HPDE6-E6E7 (cell line): ENCODE data around the gene DAPK1.

ENCODE experiments used
- DNase-seq: peaks from one replicate; pipeline ENCODE4 v3.0.0; 2011; ENCODE audit warnings: missing footprints; ENCODE audit errors: extremely low spot score

Gene DAPK1

DNA sequence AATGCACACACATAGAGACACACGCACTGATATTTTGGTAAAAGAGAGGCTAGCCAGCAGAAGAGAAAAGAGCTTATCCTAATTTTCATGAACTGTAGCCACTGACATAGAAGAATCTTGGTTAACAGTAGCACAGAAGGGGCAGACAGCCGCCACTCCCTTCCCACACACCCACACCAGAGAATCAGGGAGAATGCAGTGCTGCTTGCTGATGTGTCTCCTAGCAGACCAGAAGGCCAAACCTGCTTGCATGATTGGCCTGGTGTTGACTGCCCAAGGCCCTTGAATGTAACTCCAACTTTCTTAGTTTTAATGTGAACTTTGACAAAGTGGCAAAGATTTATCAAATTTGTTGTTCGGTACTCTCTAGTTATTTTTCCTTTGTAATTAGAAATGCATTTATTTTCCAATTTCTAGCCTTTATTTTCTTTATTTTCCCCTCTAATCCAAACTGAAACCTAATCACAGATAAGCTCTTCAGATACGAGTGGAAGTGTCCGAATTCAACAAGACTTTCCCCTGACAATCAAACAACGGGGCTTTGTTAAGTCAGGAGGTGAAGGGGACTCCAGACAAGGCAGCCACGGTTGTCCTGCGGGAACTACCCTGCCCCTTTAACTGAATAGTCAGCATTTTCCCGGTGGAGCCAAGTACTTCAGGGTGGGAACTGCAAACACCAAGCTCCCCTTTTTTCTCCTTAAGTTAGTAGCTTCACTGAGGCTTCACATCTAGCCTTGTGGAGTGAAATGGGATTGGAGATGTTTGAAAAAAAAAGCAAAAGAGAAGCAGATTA is 146.3 kb downstream of the DAPK1 start:
- DNase-seq = no peak

DNA sequence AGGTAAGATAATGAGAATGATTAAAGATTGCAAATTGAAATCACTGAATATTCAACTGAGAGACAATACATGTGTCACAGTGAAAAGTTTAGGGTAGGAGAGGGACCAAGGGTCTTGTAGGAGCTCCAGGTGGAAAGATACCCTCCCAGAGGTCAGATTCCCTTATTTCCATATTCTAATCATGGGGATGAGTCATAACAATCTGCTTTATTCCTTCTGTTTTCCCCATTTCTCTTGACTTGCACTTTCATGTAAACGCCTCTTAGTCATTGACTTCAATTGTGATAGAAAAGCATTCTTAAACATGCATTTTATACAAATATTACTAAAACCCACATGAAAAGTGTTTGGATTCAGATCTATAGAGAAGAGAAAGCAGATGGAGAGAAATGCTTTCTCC is 147.0 kb downstream of the DAPK1 start:
- DNase-seq = no peak

DNA sequence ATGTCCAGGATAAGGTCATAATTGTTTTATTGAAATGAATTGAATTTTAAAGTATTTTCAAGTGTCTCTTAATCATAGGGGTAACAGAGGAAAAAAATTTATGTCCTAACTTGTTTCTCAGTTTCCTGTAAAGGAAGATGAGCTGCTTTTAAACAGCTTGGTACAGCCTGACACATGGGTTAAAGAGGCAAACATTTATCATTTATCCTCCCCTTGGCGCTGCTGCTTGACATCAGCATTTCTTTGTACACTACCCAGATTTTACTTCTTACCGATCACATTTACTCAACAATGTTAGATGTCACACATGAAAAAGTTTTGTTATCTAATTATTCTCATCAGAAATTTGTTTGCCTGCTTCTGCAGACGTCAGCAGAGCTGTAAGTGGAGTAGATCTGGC is 148.9 kb downstream of the DAPK1 start:
- DNase-seq = no peak

DNA sequence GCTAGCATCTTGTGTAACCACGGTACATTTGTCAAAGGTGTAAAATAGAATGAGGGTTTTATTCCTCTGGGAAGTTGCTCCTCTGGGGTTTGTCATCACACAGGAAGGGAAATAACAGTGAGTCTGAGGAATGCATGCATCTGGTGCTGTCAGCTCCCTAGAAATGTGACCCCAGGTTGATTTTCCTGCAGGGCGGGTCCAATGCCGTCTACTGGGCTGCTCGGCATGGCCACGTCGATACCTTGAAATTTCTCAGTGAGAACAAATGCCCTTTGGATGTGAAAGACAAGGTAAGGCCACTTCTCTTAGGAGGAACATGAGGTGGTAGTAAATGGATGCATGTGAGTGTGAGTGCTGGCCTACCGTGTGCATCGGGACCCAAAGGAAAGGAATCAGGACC is 149.4 kb downstream of the DAPK1 start:
- no peak for DNase-seq

DNA sequence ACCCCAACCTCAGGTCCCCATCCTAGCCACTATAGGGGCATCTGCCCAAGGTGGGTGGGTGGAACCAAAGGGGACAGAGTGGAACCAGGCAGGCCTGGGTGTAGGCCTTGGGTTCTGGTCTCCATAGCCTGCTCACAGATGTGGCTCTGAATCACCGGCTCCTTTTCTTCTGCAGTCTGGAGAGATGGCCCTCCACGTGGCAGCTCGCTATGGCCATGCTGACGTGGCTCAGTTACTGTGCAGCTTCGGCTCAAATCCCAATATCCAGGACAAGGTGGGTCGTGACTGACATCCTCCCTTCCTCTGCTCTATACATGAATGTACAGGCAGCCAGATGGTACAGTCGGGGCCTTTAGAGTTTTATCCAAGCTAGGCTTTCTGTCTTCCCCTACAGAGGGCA is 150.9 kb downstream of the DAPK1 start:
- DNase-seq = no peak

DNA sequence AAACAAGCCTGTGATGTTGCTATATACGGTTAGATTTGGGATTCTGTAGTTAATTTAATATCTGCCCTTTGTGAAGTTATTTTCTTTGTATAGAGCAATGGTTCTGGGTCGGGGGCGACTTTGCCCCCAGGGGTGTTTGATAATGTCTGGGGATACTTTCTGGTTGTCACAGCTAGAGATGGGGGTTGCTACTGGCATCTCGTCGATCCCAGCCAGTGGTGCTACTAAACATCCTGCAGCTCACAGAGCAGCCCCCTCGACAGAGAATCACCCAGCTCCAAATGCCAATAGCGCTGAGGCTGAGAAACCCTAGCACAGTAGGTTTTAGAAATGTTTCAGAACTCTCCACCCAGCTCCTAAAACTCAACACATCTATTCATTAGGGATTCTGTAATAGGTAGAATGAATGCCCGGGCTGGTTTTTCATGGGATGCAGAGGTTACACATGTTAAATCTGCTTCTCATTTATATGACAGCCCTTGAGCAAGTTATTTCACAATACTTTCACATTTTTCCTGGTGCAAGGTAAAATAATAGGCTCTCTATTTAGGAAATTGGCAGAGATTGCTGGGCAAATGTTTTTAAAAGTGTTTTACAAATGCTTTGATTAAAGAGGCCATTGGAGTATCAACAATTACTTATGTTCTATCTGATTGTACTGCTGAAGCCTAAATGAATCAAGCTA is 153.1 kb downstream of the DAPK1 start:
- DNase-seq = no peak

DNA sequence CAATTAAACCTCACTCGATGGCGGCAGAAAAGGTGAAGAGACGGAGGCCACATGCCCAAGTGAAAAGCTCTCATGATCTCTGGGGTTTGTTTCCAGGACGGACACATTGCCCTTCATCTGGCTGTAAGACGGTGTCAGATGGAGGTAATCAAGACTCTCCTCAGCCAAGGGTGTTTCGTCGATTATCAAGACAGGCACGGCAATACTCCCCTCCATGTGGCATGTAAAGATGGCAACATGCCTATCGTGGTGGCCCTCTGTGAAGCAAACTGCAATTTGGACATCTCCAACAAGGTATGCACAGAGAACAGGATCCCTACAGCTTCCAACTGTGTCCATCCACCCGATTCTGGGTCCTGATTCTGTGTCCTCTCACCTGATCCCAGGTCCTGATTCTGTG is 153.8 kb downstream of the DAPK1 start:
- DNase-seq = no peak

DNA sequence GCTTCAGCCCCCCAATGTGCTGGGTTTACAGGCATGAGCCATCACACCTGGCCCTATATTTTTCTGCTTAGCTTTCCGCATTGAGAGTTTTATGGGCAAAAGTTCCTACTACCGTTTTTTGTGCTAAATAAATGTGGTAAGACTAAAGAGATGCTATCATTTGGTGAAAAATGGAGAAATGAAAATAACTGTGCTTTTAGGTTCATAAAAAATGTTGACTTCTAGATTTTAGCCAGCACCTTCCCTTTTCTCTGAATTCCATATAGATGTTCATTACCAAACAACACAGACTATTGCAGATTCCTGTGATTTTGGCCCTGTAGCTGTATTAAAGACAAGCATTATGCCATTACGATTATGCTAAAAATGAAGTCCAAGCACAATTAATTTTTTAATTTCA is 156.3 kb downstream of the DAPK1 start:
- no peak for DNase-seq

DNA sequence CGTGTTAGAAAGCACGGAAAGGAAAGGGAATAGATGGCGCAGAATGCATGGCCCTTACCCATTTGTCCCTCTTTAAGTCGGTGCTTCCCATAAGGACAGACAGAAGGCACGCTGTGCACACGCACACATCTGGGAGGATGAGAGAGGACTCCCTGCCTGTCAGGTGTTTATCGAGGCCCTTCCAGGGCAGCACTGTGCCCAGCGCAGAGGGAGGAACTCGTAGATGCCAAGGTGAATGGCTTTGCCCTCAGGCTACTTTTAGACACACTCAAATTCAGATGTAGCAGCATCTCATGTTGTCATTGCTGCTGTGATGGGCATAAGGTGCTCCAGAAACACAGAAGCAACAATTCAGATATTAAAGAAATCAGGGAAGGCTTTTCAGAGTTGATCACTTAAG is 158.1 kb downstream of the DAPK1 start:
- no peak for DNase-seq

DNA sequence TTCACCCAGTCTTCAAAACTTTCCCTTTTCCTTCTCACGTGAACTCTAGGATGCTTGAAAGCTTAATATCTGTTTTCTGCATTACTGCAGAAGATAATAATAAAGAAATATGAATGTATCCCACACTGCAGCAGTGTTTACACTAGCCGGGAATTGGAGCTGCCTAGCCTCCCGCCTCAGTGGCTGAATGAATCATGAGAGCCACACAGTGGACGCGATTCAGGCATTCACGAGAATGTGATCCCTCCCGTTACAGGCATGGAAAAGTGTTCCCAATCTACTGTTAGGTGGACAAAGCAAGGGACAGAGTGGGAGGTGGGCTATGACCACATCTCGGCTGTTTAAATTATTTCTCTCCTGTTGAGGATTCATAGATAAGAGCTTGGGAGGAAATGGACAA is 158.8 kb downstream of the DAPK1 start:
- DNase-seq = no peak

DNA sequence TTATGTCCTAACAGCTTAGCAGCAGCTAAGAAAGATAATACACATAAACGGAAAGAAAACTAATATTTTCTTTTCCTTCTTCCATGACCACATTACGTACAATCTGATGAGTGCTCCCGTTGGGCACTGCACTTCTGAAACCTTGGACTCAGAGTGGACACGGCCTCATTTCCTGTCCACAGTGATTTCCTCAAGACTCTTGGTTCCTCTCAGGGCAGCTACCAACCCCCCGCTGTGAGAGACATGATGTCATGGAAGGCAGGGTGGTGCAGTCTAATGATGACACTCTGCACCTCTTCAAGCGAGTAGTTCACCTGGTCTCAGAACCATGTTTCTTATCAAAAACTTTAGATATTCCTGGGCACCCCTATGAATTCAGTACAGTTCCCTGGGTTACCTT is 159.5 kb downstream of the DAPK1 start:
- DNase-seq = no peak

DNA sequence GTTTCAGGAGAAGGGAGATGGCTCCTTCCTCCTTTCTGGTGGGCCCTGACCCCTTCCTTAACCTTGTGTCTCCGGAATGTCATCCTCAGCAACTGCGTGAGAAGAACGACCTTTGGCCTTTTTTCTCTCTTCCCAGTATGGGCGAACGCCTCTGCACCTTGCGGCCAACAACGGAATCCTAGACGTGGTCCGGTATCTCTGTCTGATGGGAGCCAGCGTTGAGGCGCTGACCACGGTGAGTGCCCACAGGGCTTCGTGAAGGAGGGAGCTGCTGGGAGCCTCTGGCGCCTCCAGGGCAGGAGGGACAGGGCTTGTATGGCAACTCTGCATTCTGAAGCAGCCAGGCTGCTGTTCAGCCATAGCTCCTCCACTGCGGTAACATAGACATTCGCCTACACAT is 160.2 kb downstream of the DAPK1 start:
- no peak for DNase-seq

DNA sequence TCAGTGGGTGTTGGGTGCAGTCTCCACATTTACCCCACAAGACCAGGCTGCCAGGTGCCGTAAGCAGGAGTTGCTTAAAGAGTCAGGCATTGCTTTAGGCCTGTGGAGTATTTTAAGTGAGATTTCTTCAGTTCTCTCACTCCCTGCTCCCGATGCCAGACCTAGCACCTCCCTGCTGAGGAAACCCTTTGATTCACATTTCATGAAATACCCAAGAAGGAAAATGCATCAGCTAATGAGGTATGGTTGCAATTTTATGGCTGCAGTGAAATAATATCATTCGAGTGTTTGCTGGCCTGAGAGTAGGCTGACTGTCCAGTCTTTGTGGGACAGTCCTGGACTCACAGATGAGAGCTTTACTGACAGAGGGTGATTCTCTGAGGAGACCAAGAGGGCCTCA is 160.8 kb downstream of the DAPK1 start:
- DNase-seq = no peak

DNA sequence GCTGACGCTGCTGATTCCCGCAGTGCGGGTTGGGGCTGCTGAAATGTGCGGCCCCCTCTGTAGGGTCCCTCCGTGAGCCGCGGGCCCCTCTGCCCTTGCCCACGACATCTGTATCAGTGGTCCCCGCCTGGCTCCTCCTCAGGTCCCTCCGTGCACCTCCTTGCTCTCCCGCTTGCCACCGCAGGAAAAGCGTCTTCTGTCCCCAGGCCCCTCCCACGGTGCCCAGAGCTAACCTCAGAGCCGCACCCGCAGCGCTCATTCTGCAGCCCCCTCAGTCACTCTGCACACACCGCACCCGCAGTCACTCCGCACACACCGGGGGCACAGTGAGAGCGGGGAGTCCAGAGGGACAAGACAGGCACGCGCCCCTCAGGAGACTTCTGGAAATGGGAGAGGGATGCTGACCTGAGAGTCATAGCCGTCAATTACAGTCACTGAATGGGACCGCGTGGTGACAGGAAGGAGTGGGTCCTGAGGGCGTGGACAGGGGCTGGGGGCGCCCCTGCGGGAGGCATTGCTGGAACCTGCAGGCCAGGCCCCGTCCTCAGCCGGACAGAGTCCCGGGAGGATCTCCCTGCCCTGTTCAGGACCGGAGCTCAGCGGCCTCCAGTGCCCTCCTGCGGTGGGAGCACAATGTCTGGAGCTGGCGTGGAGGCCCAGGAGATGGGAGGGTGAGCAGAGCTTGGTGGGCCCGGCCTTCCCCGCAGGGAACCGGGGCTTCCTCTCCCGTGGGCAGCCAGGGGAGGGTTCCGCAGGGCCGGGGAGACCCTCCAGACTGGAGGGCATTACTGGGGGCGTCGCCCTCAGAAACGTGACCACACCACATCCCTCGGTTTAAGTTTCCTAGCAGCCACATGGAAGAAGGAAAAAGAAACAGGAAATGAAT is 162.1 kb downstream of the DAPK1 start:
- DNase-seq = no peak

DNA sequence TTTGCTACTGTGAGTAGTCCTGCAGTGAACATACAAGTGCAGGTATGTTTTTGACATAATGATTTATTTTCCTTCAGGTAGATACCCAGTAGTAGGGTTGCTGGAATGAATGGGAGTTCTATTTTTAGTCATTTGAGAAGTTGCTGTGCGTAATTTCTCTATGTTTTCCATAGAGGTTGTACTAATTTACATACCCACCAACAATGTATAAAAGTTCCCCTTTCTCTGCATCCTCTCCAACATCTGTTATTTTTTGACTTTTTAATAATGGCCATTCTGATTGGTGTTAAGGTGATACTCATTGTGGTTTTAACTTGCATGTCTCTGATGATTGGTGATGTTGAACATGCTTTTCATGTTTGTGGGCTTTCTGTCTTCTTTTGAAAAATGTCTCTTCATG is 163.6 kb downstream of the DAPK1 start:
- DNase-seq = no peak

DNA sequence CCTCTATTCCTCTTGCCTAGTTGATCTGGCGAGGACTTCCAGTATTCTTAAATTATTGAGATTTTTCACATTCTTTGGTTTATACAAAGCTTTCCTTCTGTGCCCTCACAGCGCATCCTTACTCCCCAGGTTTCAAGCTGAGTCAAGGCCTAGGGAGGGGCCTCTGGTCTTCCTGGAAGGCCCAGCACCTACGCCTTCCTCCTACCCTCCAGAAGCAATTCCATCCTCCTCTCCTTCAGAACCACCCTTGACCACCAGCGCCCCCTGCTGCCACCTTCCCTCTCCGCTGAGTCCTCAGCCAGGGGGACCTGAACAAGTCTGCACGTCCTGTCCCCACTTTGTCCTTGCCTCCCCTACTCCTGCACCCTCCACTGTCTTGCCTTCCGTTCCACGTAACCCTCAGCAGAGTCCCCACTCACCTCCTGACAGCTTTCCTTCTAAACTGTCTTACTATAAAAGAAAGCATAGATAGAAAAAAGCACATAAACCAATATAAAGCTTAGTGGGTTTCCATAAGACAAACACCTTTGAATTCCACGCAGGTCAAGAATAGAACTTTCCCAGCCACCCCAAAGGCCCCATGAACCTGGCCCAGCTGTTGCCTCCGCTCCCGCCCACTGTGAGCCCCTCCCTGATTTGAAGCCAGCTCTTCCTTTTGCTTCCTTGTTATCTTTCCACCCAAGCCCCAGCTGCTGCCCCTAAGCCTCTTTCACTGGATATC is 165.3 kb downstream of the DAPK1 start:
- peak; percentile 77 for DNase-seq

DNA sequence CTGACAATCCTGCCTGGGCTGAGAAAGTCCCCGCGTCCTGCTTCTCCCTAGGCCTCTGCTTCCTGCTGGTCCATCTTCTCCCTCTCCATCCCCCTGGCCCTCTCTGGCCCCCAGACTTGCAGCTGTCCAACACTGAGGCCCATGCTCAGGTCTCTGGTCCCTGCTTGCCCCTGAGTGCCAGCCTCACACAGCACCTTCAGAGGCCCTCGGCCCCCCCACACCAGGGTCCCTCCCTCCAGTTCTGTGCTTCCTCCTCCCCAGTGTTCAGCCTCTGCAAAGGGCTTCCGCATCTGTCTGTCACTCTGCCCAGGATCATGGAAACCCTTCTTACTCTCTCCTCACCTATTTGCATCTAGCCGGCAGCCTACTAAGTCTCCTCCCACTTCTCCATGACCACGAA is 165.9 kb downstream of the DAPK1 start:
- DNase-seq = no peak

DNA sequence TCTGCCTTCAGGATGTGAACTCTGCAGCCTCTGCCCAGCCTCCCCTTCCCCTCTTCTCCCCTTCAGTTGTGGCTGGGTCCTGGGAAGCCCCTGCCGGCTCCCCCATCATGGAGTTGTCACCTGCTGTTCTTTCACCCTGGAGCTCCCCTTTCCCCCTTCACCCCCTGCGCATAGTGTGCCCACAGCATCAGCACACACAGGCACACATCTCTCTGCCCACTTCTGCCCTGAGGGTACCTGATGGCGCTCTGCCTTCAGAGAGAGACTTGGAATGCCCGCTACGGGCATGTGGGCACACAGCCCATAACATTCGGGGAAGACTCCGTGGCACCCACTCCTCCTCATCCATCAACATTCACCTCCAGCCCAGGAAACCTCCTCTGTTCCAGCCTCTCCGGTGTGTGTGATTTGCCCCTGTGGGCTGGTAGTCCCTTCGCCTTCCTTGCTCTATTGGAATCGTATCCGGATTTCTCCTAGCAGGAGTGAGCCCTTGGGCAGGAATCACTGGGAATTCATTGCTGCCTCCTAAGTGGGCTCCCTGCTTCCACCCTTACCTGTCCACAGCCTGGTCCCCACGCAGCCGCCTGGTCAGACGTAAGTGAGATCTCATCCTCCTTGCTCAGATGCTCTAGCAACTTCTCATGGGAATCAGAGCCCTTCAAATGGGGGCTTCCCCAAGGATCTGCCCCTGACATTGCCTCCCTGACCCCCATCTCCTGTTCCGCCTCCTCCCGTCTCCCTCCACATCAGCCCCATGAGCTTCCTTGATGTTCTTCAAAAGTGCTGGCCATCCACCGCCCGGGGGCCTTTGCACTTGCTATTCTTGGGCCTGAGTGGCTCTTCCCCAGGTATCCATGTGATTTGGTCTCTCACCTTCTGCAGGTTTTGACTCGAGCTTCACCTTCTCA is 166.7 kb downstream of the DAPK1 start:
- no peak for DNase-seq

DNA sequence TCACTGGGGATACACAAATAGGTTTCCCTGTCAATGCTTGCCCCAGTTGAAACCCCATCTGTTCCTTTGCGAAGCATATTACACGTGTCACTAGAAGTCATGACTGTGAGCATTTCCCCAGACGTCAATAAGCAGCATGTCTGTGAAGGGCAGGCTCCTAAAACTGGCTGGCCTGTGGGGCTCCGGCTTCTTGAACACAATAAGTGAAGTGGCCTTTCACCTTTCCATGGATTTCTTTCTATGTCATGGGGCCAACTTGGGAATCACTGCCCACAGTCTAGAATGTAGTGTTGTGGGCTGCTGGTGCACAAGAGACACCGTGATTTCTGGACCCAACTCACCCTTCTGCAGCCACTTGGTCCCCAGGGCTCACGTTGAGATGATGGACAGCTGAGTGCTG is 167.8 kb downstream of the DAPK1 start:
- no peak for DNase-seq

DNA sequence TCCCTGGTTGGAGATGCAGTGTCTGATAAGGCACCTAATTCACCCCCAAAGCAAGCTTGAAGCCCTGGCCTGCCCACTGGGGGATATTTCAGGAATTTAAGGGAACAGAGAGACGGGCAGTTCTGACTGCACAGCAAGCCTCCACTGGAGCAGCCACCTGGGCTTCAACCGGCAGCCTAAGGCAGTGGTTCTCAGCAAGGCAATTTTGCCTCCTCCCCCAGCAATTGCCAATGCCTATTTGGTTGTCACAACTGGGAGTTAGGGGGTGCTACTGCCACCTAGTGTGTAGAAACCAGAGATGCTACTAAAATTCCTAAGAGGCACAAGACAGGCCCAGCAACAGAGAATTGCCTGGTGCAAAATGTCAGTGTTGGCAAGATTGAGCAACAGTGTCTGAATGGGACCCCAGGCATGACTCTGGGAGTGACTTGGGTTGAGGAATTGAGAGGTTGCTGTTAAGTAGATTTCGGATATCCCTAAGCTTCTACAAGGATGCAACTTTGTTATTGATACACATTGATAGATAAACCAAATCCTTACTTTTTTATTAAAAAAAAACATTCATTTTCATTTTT is 169.6 kb downstream of the DAPK1 start:
- DNase-seq = no peak

DNA sequence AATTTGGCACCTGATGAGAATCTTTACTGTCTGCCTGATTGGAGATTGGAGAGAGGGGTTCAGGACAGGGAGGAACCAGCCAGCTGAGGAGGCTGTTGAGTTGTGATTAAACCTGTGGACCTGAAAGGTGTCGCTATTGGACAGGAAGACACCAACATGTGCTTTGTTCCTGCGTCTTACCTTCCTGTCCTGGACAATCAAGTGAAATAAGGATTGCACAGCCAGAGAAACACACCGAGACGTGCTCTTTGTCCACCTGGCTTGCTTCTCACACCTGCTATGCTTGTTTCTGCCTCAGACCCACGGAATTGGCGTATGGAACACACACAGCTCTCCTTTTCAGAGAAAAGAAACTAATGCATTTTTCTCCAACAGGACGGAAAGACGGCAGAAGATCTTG is 170.6 kb downstream of the DAPK1 start:
- no peak for DNase-seq
